Bronchial epithelial cell (primary cell): ENCODE results near the gene ZNF296. TPM values are rescaled to one million over a fixed set of nuclear protein-coding genes. Genes with fewer than 3 reads are reported as not detected.
A peak's percentile ranks its signal among the peaks of the same experiment; 100 is the strongest.

Experiments
- DNase-seq: peaks from one replicate; pipeline ENCODE4 v3.0.0-alpha.2; 2010; ENCODE audit warnings: low read depth
- FAIRE-seq: peaks from 2 replicates; lab custom pipeline; 2011; peaks lifted over from hg19 to GRCh38; lab: Jason Lieb, UNC
- H3K27me3 ChIP-seq: 2 replicates; pipeline ENCODE4 v1.5.1; 2011; ENCODE audit warnings: low read length; ENCODE audit not compliant: control insufficient read depth, insufficient read depth
- H3K36me3 ChIP-seq: 2 replicates; pipeline ENCODE4 v1.5.1; 2011; ENCODE audit warnings: low read length; ENCODE audit not compliant: control insufficient read depth, insufficient read depth
- H3K4me3 ChIP-seq: 2 replicates; pipeline ENCODE4 v1.5.1; 2011; ENCODE audit warnings: mild to moderate bottlenecking, low read depth, low read length, control low read depth
- CTCF ChIP-seq: IDR thresholded peaks from 2 replicates; pipeline ENCODE4 v1.5.1; 2011; ENCODE audit warnings: mild to moderate bottlenecking, moderate library complexity, low read length, control low read depth, inconsistent platforms; ENCODE audit not compliant: insufficient read depth, severe bottlenecking
- total RNA-seq: library from RNA; depleted of rRNA; stranded (reverse); fragments of >200 nt; gene quantifications from 2 replicates; pipeline ENCODE4 v1.2.1, GENCODE V29; 2014

The ZNF296 gene
- total RNA-seq, 1 donor from 2014 or later = under 0.01 TPM

- no peak for TF ChIP-seq CTCF
- DNase-seq (no peak), FAIRE-seq (no peak)
- H3K36me3 ChIP-seq = peaks cover 7% of the 10 kb centered on the region
- peak overlapping the region; percentile 92 for H3K4me3 ChIP-seq
- H3K27me3 ChIP-seq = no peaks in the 10 kb centered on the region
These were observed 17.9 kb upstream of the ZNF296 start for GRCh38 chr19:45094137-45094536.

GRCh38 chr19:45092747-45093678 is 16.7 kb upstream of the ZNF296 start, which contains the start of gene PPP1R37:
TSS of gene PPP1R37 (plus strand) at chr19:45093179. CDS start at chr19:45093326, 147 bp downstream.
- peaks cover 10% of the 10 kb centered on the region for H3K36me3 ChIP-seq
- H3K4me3 ChIP-seq = peak within 1 kb of the TSS; percentile 92
- peak; percentile 68 for FAIRE-seq
- peak; percentile 94 for DNase-seq
- H3K27me3 ChIP-seq = no peaks in the 10 kb centered on the region
- peak; percentile 31 for TF ChIP-seq CTCF

- H3K27me3 ChIP-seq = no peaks in the 10 kb centered on the region
- FAIRE-seq = peak; percentile 91
These were observed 15.0 kb upstream of the ZNF296 start for GRCh38 chr19:45091031-45091923.

GRCh38 chr19:45090606-45091005 is 14.3 kb upstream of the ZNF296 start:
- Histone ChIP-seq H3K4me3 (peak overlapping the region; percentile 92), H3K27me3 (no peaks in the 10 kb centered on the region), H3K36me3 (peaks cover 13% of the 10 kb centered on the region)
- DNase-seq (no peak), FAIRE-seq (no peak)
- TF ChIP-seq CTCF = no peak

More at GRCh38 chr19:45091031-45091923, 15.0 kb upstream of the ZNF296 start:
- TF ChIP-seq CTCF = no peak
- peak overlapping the region; percentile 92 for H3K4me3 ChIP-seq
- H3K36me3 ChIP-seq = peaks cover 13% of the 10 kb centered on the region
- peak; percentile 95 for DNase-seq

GRCh38 chr19:45090034-45090433 is 13.8 kb upstream of the ZNF296 start:
- no peak for FAIRE-seq
- no peaks in the 10 kb centered on the region for H3K27me3 ChIP-seq
- no peak for DNase-seq
- H3K36me3 ChIP-seq = peaks cover 13% of the 10 kb centered on the region
- H3K4me3 ChIP-seq = no peak overlapping the region
- TF ChIP-seq CTCF = no peak
